Hepatic stellate cell (primary cell): ENCODE measurements around the gene POLG.

ENCODE experiments used
- DNase-seq: peaks from one replicate; pipeline ENCODE4 v3.0.0; 2011; ENCODE audit warnings: low spot score

Gene POLG

DNA sequence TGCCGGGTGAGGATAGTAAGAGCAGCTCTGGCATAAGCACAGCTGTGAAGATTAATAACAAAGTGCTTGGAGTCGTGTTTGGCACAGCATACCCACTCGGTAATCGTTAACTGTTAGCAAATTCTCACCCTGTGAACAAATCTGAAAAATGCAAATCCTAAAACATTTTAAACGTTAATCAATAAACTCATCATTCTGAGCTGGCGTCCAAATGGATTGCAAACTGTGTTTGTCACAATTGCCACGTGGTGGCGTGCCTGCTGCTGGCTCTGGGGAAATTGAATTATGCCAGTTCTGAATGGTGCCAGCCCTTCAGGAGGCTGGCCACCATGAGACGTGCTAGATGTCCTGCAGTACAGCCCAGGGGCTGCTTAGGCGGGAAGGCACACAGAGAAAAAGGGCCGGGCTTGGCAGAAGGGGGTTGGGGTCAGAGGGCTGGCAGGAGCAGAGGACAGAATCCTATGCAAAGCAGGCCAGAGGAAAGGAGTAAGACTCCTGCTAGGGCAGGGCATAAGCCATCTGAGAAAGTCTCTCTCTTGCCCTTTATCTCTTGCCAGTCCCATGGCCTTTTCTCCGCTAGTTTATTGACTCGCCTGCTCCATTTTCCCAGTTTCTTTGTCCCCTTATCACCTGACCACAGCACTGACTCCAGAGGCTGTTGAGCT, 22.1 kb upstream of the POLG start:
- no peak for DNase-seq

DNA sequence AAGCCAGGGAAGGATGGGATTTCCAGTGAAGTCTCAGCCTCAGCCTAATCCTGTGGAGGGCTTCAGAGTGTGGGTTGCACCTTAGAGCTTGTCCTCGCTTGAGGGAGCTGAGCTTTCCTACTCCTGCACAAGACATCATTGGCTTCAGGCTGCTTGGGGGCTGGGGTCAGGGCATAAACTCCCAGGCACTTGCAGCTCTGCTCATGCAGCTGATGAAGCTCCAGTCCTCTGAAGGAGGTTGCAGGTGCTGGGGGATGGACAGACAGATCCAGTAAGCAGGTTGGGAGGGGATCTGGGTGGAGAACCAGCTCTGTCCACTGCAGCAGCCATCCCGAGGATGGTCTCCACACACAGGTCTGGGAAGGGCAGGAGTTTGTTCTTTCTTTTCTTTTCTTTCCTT, 19.4 kb upstream of the POLG start:
- no peak for DNase-seq

- no peak for DNase-seq
Measured at GRCh38 chr15:89352476-89352875, 17.9 kb upstream of the POLG start.

- no peak for DNase-seq
Measured at GRCh38 chr15:89349206-89349558, 14.6 kb upstream of the POLG start.

DNA sequence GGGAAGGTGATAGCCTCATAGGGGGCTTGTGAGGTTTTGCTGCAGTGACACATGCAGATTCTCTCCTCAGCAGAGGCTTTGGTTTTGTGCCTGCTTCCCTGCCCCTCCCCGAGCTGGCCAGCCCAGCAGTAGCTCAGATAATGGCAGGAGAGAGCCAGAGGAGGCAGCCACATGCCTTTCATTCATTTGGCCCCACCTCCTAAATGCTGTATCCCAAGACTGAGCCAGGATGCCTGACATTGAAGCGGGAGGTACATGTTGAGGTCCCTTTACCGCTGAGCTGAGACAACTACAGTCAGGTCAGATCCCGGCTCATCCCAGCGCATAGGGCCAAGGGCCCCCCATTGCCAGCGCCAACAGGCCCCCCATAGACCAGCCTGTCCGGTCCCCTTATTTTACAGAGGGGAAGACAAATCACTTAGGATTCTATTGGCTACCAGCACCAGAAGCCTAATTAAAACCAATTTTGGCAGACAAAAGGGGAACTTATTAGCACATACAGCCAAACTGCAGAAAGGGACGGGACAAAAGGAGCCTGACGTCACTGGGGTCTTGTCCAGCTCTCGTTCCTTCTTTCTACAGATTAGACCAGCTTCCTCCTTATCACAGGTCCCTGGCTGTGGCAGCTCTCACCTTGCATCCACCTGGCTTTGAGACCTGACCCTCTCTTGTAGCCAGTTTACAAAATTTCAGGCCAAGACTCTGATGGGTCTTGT, 12.1 kb upstream of the POLG start:
- no peak for DNase-seq

DNA sequence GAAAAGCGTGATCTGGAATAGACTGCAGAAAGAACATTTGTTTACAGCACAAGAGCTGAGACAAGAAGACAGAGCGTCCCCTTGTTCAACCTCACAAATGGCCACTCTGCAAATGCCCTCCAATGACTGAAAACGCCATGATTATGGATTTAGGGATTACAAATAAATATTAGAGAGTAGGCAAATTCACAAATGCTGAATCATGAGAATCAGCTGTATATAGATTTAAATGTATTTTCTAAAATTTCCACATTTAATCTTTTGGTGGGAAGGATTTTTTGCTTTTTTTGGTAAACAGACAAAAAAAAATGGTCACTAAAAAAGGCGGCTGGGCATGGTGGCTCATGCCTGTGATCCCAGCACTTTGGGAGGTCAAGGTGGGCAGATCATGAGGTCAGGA, 10.6 kb upstream of the POLG start:
- no peak for DNase-seq

- DNase-seq, result no peak
Measured at GRCh38 chr15:89342840-89343239, 8.2 kb upstream of the POLG start.

DNA sequence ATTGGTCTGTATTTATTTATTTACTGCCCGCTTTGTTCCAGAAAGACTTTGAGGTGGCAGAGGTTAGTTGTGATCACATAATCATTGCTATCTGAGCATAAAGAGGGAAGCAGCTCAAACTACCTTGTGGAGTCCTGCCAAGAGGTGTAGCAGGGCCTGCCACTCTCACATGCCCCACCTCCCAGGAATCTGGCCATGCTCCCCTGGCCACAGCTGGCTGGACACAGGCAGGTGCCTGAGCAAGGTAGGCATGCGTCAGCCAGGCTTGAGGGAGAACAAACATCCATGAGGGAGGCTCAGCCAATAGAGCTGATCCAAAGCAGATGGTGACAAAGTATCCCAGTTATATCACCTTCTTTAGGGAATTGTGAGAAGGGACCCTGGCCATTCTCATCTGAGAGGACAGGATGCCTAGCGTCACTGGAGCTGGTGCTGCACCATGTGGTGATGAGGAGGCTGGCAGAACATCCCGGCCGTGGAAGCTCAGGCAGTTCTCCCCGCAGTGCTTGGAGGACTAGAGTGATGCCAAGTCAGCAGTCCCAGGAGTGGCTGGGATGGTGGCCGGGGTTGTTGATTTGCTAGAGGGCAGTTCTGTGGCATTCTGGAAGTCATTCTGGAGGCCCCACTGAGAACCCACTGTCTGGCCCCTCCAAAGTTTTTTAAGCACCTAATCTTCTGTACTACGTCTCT, 6.8 kb upstream of the POLG start:
- no peak for DNase-seq

DNA sequence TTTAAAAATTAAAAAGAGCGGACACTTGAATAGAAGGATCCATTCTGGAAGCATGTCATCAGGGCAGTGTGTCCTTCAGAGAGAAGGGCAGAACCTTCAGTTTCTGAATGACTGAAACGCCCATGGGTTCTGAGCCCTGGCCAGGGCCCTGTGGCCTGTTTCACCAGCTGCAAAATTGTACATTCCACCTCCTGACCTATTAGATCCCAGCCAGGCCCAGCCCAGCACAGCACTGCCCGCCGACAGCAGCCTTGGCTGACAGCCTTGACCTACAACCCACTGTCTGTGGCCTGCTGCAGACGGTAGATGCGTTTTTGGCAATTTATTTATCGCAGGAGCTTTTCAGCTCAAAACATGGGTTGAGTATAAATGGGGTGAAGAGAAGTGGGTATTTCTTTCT, 5.9 kb upstream of the POLG start:
- DNase-seq, result no peak

GRCh38 chr15:89338036-89338435, 3.4 kb upstream of the POLG start:
- no peak for DNase-seq

GRCh38 chr15:89335298-89336041, 846 bp upstream of the POLG start:
- DNase-seq, result no peak

GRCh38 chr15:89333959-89334509, 590 bp downstream of the POLG start:
- no peak for DNase-seq

DNA sequence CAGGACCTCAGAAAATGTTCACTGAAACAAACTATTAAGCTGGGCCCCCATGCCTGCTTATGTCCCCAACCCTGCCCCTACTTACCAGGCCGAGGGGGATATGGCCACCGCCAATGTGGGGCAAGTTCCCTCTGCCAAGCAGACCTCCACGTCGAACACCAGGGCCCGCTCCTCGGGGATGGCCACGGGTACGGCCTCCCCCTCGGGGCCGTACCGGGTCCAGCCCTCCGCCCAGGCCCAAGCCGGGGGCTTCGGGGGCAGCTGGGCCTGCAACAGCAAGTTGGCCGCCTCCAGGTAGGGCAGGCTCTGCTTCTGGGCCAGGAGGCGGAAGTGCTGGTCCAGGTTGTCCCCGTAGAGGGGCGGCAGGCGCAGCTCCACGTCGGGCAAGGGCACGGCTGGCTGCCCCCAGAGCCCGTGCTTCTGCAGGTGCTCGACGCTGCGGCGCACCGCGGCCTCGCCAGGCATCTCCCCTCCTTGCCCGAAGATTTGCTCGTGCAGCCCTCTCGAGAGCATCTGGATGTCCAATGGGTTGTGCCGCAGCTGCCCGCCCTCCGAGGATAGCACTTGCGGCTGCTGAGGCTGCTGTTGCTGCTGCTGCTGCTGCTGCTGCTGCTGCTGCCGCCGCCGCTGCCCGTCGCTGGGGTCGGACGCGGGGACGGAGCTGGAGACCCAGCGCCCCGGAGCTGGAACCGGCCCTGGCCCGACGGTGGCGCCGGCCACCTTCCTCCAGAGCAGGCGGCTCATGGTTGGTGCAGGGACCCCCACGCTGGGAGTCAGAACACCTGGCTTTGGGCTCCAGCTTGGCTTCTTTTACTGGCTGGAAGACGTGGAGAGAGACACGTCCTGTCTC, 1.4 kb downstream of the POLG start:
- no peak for DNase-seq

- peak; percentile 65 for DNase-seq
Measured at GRCh38 chr15:89332446-89332845, 2.2 kb downstream of the POLG start.

DNA sequence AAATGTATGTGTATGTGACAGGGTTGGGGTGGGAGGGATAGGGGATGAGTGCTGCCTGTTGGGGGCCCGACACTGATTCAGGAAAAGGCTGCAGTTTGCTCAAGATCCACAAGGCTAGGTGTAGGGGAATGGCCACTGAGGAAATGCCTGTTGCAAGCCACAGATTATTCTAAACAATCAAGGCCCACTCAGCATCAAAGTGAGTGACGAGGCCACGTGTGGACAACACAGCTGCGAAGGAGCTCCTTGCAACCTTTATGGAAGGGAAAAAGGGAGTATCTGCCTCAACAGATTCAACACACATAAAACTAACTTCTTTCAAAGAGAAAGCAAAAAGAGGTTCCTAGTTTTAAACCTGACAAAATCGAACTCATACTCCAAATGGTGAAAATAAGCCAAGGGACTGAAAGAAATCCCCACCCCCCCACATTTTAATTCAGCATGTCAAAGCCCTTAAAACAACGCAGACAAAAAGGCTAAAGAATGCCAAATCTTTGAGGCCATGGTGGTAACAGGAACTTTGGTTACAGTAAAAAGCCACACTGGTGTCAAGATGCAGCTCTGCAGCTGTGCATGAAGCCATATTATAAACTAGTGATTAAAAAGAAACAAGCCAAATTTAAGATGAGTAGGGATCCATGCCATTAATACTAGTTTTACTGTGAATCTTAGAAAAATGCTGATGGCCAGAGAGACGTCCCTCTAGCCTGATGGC, 3.6 kb downstream of the POLG start:
- no peak for DNase-seq

GRCh38 chr15:89330119-89330518, 4.5 kb downstream of the POLG start:
- DNase-seq, result no peak

GRCh38 chr15:89329329-89330084, 5.1 kb downstream of the POLG start:
- DNase-seq, result no peak

- no peak for DNase-seq
Measured at GRCh38 chr15:89328398-89329254, 6.0 kb downstream of the POLG start.

DNA sequence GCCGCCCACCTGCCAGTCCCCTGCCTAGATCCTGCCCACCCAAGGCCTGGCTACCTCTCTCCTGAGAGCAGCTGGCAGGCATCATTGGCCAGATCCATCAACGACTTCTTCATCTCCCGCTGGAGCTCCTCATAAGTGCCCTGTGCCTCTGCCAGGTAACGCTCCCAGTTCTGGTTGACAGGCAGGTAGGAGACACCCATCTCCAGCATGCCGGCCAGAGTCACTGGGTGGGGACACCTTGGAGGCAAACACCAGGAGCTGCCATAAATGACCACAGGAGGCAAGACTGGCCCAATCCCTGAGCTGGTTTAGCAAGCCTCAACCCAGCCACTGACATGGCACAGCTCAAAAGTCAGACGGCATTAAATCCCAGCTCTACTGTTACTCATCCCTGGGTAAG, 7.5 kb downstream of the POLG start:
- no peak for DNase-seq
